OCI-LY7 (cell line): ENCODE data around the gene VKORC1L1.

Experiments
- EZH2phosphoT487 ChIP-seq: fragments of 200-600 bp; sonication (generic); IDR thresholded peaks from 2 replicates; pipeline ENCODE4 v1.6.1; 2018; ENCODE audit warnings: low read depth, borderline replicate concordance, mild to moderate bottlenecking, mixed run types, antibody characterized with exemption, low read length, moderate library complexity, mixed read lengths
- TF ChIP-seq, protein P1 (sequence below): fragments of 200-600 bp; sonication (generic); conservative IDR thresholded peaks from 2 replicates; pipeline ENCODE4 v1.5.1; 2014; ENCODE audit warnings: mild to moderate bottlenecking, antibody characterized with exemption, low read length, moderate library complexity, mixed read lengths

DNA sequence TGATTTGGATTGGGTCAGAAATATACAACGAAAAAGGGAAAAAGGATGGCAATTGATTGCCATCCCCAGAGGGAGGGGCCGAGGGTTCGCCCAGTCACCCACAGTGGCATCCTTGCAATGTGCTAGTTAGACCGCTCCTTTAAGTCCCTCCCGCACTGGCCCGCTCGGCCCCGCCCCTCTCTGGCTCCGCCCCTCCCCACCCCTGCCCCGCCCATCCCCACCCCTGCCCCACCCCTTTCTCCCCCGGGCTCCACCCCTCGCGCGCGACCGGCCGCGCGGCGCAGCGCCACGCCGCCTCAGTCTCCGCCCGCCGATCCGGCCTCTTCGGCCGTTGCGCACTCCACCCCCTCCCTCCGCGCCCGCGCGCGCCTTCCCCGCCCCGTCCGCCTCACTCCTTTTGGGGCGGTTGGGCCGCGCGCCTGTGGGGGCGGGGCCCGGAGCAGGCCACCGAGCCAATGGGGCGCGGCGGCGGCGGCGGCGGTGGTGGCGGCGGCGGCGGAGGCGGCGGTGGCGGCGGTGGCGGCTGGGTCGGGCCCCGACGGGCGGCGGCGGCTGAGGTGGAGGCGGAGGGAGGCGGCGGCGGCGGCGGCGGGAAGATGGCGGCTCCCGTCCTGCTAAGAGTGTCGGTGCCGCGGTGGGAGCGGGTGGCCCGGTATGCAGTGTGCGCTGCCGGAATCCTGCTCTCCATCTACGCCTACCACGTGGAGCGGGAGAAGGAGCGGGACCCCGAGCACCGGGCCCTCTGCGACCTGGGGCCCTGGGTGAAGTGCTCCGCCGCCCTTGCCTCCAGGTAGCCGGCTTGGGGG lies at the start of gene VKORC1L1:
- TF ChIP-seq EZH2phosphoT487, result no peak
- TF ChIP-seq, protein P1, sequence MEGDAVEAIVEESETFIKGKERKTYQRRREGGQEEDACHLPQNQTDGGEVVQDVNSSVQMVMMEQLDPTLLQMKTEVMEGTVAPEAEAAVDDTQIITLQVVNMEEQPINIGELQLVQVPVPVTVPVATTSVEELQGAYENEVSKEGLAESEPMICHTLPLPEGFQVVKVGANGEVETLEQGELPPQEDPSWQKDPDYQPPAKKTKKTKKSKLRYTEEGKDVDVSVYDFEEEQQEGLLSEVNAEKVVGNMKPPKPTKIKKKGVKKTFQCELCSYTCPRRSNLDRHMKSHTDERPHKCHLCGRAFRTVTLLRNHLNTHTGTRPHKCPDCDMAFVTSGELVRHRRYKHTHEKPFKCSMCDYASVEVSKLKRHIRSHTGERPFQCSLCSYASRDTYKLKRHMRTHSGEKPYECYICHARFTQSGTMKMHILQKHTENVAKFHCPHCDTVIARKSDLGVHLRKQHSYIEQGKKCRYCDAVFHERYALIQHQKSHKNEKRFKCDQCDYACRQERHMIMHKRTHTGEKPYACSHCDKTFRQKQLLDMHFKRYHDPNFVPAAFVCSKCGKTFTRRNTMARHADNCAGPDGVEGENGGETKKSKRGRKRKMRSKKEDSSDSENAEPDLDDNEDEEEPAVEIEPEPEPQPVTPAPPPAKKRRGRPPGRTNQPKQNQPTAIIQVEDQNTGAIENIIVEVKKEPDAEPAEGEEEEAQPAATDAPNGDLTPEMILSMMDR, result no peak
